ENCODE results near the gene PROZ.
"Not testable (repeated sequence)": the region's sequence is repeated elsewhere in the genome, so short reads cannot be mapped to it uniquely, and the experiment has no call there.

The PROZ gene

DNA sequence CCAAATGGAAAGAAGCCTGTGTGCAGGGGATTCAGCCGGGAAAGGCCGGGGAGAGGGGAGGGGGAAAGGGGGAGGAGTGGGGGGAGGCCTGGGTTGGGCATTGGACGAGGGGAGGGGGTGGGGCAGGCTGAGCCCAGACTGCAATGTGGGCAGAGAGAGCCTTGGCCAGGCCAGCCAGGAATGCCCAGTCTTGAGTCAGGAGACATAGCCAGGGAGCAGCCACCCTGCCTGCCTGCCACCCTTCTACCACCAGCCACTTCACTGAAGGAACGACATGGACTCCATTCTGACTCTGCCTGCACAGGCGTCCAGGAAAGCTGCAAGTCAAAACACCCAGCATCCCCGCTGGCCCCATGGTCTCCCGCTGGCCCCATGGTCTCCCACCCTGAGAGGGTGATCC lies 498 bp downstream of the PROZ start:
- no peak for DNase-seq

DNA sequence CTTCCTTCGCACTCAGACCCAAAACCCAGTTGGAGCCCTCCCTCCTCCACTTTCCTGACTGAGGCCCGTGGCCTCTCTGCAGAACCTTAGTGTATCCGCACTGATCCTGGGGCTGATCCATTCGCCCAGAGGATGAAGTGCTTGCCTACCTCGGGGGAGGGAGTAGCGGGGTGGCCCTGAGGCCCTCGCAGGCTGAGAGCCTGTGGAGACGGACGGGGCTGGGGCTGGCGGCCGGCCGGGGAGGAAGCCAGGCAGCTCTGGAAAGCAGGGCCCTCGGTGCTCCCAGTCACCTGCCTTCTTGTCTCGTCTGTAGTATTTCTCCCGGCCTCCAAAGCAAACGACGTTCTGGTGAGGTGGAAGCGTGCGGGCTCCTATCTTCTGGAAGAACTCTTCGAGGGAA lies 1.3 kb downstream of the PROZ start:
- no peak for DNase-seq

DNA sequence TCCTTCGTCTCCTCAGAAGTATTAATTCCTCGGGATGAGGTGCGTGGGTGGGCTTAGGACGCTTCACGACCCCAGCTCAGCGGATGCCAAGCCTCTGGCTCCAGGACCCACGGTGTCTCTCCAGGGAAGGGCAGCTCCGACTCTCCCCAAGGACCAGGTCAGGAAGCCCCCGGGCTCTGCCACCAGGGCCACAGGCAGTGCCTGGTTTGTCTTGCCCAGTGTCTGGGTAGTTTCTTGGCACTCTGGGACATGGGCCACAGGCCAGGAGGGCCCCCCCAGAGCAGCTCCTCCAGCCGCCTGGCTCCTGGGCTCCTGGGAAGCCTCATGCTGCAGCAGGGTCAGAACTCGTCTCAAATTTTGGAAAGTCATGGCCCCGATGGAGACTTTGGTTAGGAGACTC lies 2.5 kb downstream of the PROZ start:
- no peak for DNase-seq

DNA sequence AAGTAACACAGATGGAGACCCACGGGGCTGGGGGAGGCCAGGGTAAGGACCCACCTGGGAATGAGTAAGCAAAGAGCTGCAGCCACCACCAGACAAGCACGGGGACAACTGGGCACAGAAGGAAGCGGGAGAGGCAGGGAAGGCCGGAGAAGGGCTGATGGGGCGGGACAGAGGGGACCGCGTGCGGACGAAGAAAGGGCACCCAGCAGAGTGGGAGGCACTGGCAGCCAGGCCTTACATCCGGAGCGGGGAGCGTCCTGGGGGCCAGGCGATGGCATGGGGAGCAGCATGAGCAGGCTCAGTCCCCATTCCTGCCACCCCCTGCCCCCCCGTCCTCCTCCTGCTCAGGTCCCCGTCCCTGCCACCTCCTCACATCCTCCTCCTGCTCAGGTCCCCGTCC lies 3.0 kb downstream of the PROZ start:
- DNase-seq, result peak in 1 of 2 experiments; percentile 25

DNA sequence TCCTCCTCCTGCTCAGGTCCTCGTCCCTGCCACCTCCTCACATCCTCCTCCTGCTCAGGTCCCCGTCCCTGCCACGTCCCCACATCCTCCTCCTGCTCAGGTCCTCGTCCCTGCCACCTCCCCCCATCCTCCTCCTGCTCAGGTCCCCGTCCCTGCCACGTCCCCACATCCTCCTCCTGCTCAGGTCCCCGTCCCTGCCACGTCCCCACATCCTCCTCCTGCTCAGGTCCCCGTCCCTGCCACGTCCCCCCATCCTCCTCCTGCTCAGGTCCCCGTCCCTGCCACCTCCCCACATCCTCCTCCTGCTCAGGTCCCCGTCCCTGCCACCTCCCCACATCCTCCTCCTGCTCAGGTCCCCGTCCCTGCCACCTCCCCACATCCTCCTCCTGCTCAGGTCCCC lies 3.5 kb downstream of the PROZ start:
- not testable (repeated sequence) for DNase-seq

DNA sequence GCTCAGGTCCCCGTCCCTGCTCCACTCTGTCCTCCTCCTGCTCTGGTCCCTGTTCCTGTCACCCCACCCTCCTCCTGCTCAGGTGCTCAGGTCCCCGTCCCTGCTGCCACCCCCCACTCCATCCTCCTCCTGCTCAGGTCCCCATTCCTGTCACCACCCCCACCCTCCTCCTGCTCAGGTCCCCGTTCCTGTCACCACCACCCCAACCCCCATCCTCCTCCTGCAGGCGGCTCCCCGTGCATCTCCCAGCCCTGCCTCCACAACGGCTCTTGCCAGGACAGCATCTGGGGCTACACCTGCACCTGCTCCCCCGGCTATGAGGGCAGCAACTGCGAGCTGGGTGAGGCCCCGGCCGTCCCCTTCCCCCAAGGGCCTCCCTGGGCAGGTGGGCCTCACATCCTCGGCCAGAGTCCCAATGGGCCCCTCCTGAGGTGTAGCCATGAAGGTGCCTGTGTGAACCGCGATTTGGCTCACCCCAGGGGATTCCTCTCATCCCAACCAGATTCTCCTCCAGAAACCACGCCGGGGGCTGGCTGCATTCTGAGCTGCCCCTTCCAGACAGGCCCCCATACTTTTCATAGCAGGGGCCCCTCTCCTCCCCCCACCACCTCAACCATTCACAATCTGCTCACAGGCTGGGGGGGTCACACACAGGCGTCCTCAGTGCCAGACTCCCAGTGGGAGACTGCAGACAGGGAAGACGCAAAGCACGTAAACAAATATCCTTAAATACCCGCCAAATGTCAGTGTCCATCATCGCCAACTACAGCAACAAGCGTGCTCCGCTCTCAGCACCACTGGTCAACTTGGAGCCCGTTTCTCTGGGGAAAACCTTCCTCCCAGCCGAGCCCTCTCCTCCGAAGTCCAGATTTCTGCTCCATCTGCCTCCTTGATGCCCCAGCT lies 4.6 kb downstream of the PROZ start:
- peak in 1 of 2 experiments; percentile 29 for DNase-seq

DNA sequence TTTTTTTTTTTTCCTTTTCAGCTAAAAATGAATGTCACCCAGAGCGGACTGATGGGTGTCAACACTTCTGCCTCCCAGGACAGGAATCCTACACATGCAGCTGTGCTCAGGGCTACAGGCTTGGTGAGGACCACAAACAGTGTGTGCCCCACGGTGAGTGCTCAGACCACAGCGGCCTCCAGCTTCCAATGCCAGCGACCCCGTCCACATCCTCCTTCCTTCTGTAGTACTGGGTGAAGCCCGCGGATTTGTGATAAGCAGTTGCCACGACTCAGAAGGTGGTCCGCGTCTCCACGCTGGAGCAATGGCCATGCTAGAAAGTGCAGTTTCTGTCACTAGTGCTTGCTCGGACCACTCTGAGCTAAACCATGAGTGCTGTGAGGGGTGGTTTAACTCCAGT lies 6.0 kb downstream of the PROZ start:
- no peak for DNase-seq

DNA sequence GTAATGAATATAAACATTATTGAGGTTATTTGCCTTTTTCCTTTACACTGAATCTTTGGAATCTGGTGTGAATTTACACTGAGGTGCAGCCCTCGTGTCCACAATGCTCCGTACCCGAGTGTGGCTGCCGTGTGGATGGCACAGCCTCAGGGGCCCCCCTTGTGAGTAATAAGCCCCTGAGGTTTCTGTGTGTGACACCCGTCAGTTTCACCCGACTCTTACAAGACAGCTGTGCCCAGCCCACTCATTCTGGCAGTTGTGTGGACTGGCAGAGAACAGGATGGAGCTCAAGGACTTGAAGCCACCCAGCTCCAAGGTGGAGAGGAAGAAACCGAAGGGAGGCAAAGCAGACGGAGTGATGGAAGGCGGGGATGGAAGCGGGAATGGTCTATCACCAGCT lies 7.8 kb downstream of the PROZ start:
- peak in 1 of 2 experiments; percentile 59 for DNase-seq

DNA sequence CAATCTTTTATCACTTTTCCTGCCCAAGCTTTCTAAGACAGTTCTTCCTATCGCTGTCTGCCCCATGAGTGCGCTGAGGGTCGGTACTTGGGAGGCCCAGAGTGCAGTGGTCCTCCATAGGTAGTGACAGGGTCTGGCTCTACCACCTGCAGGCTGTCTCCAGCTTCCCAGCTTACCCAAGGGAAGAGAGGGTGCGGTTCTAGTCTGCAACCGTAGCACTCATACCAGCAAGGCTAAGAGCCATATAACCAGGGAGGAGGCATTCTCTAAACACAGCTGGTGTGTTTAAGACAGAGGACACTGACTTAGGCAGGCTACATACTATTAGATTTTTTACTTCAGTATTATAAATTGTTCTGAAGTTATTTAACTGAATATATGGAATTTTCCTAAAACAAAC lies 8.2 kb downstream of the PROZ start:
- no peak for DNase-seq

DNA sequence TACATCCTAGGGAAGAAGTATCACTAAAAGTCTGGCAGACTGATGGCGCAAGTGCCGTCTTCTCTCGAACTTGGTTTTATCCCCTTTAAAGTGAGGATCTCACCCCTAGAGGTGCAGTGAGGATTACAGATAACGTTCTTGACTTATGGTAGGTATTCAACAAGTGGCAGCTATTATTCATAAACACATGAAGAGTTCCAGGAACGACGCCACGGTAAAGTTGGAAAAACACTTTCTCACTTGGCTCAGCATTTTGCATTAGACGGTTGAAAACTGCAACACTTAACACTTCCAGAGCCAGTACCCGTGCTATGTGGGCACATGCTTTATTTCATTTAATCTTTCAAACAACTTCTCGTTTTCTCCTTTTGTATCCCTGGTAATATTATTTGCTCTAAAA lies 8.7 kb downstream of the PROZ start:
- no peak for DNase-seq

DNA sequence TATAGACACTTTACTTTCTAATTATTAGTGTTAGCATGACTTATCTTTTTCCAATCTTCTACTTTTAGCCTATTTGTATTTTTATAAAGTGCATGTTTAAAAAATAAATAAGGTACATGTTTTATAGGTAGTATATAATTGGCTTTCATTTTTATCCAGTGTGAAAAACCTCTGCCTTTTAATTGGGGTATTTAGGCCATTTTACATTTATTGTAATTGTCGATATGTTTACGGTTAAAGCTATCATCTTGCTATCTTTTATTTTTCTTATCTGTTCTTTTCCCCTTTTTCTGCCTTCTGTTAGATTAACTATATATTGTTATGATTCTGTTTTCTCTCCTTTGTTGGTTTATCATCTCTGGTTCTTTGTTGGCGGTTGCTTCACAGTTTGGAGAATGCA lies 9.1 kb downstream of the PROZ start:
- no peak for DNase-seq

DNA sequence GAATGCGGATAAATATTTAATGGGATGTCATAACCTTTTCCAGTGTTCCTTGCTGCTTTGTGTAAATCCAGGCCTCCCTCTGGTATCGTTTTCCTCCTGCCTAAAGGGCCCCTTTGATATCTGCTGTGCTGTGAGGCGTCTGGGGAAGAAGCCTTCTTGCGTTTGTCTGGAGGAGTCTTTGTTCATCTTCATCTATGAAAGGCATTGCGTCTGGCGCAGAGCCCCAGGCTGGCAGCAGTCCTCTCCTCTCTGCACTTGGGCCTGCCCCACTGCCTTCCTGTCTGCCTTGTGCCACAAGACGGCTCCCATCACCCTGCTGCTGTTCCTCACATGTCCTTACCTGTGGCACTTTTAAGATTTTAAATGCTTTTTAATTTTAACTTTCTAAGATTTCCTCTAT lies 9.8 kb downstream of the PROZ start:
- no peak for DNase-seq

DNA sequence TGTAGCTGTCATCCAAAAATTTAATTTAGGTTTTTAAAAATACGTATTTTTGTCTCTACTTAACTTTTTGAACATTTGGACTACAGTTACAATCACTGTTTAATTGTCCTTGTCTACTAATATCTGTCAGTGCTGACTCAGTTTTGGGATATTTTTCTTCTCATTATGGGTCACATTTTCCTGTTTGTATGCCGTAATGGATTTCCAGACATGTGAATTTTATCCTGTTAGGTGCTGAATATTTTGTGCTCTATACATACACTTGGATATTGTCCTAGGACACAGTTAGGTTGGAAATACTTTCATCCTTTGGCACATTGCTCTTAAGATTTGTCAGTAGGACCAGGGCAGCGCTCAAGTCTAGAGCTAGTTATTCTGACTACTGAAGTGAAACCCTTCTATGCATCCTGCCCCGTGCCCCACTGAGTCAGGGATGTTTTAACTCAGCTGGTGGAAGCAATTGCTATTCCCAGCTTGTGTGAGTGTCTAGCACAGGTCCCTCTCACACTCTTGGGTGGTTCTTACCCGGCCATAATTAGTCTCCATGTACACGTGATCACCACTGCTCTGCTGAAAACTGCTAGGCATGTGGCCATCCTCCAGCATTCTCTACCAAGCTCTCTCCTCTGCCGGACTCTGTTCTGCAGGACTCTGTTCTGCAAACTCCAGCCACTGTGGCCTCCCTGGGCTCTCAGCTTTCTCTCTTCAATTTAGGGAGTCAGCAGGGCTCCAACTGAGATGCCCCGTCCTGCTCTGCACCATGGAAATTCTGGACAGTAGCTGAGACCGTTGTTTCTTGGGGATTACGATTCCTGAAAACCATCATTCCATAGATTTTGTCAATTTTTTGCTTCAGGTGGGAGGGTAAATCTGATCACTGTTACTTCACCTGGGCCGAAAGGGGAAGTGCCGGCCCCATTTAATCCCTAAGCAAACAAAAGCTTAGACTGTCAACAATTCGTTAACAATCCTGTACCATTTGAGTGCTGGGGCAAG lies 11.1 kb downstream of the PROZ start:
- DNase-seq, result no peak

DNA sequence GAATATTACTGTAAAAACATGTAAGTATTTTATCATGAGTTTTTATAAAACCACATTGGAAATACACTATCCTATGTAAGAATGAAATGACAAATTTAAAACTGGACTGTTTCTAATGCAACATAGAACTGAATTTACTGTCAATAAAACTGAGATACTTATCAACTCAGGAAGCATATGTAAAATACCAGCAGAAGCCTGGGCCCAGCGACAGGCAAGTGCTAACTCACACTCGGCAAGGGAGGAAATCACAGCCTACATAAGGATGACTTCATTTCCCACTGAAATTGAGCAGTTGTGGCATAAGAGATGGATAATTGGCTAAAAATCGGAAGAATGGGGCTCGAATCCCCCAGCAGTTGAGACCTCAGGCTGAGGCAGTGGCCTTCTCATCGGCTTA lies 12.1 kb downstream of the PROZ start:
- no peak for DNase-seq

DNA sequence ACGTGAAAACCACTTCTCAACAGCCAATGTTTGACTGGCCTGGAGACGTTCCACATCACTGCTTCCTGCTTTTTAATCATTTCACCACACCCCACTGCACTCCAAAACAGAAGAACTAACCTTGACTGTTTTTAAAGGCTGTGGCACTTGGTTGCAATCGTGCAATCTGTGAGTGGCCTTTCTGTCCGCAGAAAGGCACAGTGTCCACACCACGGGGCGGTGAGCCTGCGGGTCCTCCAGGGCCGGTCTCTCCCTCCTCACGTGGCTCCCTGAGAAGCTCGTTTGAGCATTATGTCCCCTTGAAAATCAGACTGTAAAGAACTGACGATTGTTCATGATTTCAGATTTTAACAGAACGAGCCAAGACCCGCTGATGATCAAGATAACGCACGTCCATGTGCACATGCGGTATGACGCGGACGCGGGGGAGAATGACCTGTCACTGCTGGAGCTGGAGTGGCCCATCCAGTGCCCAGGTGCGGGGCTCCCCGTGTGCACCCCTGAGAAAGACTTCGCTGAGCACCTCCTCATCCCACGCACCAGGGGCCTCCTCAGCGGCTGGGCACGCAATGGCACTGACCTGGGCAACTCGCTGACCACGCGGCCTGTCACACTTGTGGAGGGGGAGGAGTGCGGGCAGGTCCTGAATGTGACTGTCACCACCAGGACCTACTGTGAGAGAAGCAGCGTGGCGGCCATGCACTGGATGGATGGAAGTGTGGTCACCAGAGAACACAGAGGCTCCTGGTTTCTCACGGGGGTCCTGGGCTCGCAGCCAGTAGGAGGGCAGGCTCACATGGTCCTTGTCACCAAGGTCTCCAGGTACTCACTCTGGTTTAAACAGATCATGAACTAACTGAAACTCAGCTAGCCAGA lies 13.0 kb downstream of the PROZ start:
- DNase-seq, result no peak

DNA sequence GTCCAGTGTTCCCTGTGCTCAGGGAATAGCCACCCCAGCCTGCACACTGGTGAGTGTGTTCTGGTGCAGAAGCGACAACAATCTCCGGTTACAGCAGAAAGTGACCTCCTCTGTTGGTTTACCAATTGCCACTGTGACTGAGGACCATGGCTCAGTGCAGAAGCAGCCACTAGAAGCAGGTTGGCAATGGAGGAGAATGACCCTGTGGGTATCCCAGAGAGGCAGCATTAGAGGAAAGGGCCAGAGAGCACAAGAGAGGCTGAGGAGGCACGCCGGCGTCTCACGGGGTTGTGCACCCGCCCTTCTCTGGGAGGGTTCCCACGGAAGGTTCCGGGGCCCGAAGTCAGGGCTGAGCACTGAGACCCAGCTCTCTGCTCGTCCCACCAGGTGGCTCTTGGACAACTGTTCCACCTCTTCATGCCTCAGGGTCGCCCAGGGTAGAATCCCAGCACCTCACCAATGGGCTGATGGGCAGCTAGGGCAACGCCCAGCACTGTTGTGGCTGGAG lies 14.0 kb downstream of the PROZ start:
- no peak for DNase-seq

DNA sequence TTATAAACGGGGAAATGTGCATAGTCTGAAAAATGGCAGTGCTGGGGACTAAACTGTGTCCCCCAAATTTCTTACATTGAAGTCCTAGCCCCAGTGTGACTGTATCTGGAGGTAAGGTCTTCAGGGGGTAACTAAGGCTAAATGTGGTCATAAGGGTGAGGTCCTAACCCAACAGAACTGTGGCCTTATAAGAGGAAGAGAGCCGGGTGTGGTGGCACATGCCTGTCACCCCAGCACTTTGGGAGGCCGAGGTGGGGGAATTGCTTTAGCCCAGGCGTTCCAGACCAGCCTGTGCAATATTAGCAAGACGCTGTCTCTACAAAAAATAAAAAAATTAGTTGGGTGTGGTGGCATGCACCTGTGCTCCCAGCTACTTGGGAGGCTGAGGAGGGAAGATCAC lies 17.8 kb downstream of the PROZ start:
- DNase-seq, result peak in 1 of 2 experiments; percentile 35

DNA sequence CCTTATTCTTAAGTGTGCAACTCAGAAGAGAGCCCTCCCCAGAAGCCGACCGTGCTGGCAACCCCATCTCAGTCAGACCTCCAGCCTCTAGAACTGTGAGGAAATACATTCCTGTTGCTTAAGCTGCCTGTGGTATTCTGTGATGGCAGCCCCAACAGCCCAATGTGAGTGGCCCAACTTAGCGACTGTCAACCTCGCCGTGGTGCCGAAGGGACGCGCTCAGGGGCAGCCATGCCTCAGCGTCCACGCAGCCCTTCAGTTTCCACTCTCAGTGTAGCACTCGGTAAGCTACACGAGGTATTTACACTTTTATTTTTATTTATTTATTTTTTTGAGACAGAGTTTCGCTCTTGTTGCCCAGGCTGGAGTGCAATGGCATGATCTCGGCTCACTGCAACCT lies 18.4 kb downstream of the PROZ start:
- no peak for DNase-seq

DNA sequence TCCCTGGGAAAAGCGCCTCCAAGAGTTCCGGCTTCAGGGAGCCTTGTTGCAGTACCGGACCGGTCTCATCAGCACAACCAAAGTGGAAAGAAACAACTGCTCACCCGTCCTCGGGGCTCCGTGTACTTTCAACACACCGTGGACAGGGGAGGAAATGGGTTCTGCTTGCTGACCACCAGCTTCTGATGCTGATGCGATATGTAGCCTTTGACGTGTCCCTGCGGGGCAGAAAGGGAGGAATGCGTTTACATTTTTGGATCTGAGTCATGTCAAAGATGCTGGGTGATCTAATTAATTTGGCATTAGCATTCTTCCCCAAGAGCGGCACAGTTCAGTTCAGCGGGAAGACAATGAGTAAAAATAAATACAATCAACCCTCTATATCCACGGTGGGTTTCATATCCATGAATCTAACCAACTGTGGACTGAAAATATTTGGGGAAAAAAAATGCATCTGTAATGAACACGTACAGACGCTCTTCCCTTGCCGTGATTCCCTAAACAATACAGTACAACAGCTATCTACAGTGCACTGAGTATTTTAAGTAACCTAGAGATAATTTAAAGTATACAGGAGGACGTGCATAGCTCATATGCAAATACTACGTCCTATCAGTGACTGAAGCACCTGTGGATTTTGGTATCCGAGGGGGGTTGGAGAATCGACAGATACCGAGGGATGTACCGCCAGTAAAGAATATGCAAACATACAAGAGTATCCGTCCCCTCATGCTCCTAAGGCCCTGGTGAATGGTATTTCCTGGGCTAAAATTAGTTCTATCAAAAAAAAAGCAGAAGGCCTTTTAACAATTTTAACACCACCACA lies 19.8 kb downstream of the PROZ start:
- no peak for DNase-seq

DNA sequence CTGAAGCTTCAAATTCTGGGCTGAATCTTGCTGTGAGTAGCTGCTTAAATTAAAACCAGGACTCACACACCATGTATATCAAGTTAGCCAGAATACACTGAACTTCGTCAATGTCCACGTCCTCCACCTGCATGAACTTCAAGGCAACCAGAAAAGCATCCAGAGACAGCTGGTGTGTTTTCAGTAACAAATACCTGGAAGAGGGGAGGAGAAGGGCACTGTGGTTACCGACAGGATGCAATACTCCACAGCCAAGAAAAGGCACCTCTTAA lies 20.4 kb downstream of the PROZ start:
- DNase-seq, result no peak

DNA sequence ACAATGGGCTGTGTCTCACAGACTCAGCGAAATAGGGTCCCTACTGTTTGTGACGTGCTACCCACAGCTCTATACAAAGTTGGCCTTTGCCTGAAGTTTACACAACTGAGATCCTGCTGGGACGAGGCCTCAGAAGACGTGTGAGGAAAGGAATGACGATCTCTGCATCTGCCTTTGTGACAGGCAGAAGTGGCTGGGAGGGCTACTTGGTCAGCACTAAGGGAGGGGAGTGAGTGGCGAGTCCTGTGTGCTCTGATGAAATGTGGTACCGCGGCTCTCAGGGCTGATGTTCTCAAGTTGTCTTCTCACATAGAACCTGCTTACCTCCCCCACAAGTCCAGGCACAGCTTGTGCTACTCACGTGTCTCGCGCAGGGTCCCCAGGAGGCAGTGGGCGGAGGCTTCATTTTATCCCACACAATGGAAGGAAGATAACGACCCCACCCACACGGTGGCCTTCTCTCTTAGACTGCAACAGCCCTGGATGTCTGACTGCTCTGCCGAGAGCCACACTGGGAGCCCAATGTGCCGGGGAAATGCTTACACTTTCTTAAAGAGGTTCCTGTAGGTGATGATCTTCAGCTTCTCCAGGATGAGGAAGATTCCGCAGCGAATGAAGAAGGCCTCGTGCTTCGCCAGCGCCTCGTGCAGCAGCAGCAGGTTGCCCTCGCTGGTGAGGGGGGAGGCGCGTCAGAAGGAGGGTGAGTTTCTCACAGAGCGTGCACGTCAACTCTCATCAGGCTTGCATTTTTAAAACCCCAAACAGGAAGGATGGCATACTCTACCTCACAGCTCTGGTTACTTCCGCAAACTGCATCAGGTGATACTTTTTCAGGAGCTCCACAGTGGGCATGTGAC lies 21.2 kb downstream of the PROZ start:
- DNase-seq, result no peak

Data from activated T-cell treated with anti-CD3 and anti-CD28 coated beads, Interleukin-2, amount 50 U/mL, for 48 hours (primary cell).